ENCODE data around the gene RNU6-7. TPM values are rescaled to one million over a fixed set of nuclear protein-coding genes. Genes with fewer than 3 reads are reported as not detected.

RNU6-7 gene
- total RNA-seq, 2 experiments from 2014 or later = not detected

DNA sequence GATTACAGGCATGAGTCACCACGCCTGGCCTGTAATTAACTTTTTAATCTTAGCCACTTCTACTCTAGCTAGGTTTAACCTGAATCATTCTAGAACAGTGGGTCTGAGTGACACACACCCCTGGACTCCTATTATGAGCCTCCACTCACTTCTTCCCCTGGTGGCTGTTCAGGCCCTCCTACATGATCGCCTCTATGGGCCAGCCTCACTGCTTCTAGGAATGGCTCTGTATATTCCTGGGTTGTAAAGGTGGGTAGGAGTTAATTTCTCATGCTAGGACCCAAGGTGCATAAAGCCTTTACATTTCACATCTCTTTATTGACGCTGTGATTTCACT lies 9.2 kb downstream of the RNU6-7 start:
- DNase-seq = no peak
- CTCF ChIA-PET = no interaction called here
- H3K9me3 Mint-ChIP-seq = no peaks in the 10 kb centered on the region
- POLR2A ChIA-PET = no interaction called here
- H3K4me1 Mint-ChIP-seq = peaks cover 5% of the 10 kb centered on the region
- H3K4me3 Mint-ChIP-seq = no peak overlapping the region
- H3K27ac Mint-ChIP-seq = no peak overlapping the region
- H3K27me3 Mint-ChIP-seq = peaks cover 14% of the 10 kb centered on the region
- H3K36me3 Mint-ChIP-seq (ENCODE audit: low read depth) = no peaks in the 10 kb centered on the region

DNA sequence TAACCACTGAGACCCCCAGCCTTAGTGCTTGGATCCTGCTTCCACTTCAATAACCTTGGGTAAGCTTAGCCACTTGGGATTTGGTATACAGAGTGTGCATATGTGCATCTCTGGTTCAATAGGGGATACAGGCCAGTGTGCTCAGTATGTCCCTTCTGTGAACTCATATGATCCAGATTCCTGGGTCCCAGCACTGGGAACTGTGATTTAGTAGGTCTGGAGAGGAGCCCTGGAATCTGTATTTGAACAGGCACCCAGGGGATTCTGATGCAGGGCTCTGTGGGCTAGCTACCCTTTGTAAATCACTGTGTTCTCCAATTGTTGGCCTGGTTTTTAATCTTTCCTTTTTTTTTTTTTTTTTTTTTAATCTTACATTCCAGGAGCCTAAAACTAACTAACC lies 11.0 kb downstream of the RNU6-7 start:
- H3K27me3 Mint-ChIP-seq = peaks cover 11% of the 10 kb centered on the region
- H3K36me3 Mint-ChIP-seq (ENCODE audit: low read depth) = no peaks in the 10 kb centered on the region
- H3K4me1 Mint-ChIP-seq = no peaks in the 10 kb centered on the region
- H3K9me3 Mint-ChIP-seq = no peaks in the 10 kb centered on the region
- ChIA-PET CTCF (no interaction called here), POLR2A (no interaction called here)
- H3K27ac Mint-ChIP-seq = no peak overlapping the region
- no peak for DNase-seq
- H3K4me3 Mint-ChIP-seq = no peak overlapping the region

- Mint-ChIP-seq H3K36me3 (ENCODE audit: low read depth) (no peaks in the 10 kb centered on the region), H3K9me3 (no peaks in the 10 kb centered on the region), H3K4me1 (no peaks in the 10 kb centered on the region), H3K4me3 (no peak overlapping the region), H3K27ac (peak overlapping the region; percentile 4), H3K27me3 (peaks cover 3% of the 10 kb centered on the region)
- no peak for DNase-seq
- ChIA-PET CTCF (no interaction called here), POLR2A (no interaction called here)
Observed at GRCh38 chr14:32217301-32217700, 15.5 kb downstream of the RNU6-7 start.

DNA sequence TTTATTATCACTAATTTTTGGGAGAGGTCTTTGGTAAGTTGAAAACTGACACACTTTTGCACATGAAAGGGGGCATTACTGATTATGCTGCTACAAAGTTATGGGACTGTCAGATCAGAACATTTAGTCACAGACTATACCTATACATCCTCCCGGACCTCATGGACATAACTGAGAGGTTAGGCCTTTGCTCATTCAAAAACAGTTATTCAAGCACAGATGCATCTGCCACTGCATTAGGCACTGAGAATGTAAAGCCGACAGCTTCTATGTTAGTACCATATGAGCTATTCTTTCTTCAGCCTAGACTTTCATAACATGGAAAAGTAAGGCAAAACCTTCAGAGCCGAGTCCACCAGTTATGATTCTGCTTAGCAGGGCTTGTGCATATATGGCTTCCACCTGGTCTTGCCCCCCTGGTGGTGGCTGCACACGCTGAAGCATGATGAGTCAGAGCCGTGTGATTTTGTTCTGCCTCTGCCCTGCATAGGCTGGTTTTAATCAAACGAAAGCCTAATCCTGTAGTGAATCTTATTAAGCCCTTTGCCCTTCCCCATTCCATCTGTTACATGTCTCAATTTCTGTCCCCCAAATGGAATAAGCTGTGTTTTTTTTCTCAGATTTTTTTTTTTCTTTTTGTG lies 23.0 kb downstream of the RNU6-7 start:
- no peak for DNase-seq
- Mint-ChIP-seq H3K27me3 (no peaks in the 10 kb centered on the region), H3K4me1 (no peaks in the 10 kb centered on the region), H3K36me3 (ENCODE audit: low read depth) (no peaks in the 10 kb centered on the region), H3K4me3 (no peak overlapping the region), H3K9me3 (no peaks in the 10 kb centered on the region), H3K27ac (no peak overlapping the region)
- ChIA-PET CTCF (no interaction called here), POLR2A (no interaction called here)

- no peak overlapping the region for H3K4me3 Mint-ChIP-seq
- no peaks in the 10 kb centered on the region for H3K36me3 Mint-ChIP-seq (ENCODE audit: low read depth)
- DNase-seq = no peak
- H3K9me3 Mint-ChIP-seq = no peaks in the 10 kb centered on the region
- H3K27me3 Mint-ChIP-seq = no peaks in the 10 kb centered on the region
- no peaks in the 10 kb centered on the region for H3K4me1 Mint-ChIP-seq
- CTCF ChIA-PET = no interaction called here
- no peak overlapping the region for H3K27ac Mint-ChIP-seq
- POLR2A ChIA-PET = no interaction called here
Observed at GRCh38 chr14:32225378-32225920, 23.6 kb downstream of the RNU6-7 start.

DNA sequence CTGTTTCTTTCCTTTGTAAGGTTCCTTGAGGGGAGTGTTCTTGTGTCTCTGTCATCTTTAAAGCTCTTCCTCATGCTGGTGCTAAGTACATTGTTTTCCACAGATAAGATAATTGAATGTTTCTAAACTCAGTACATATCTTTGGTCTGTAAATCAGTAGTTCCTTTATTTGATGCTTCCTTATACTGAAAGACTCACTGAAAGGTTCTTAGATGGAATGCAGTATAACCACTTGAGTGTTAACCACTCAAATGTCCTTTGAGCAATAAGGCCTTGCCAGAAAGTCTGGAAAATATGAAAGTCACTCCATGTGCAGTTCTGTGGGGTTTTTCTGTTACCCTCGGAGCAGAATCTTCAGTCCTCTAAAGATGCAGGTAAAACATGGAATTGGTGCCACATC lies 24.2 kb downstream of the RNU6-7 start:
- CTCF ChIA-PET = no interaction called here
- H3K27ac Mint-ChIP-seq = no peak overlapping the region

DNA sequence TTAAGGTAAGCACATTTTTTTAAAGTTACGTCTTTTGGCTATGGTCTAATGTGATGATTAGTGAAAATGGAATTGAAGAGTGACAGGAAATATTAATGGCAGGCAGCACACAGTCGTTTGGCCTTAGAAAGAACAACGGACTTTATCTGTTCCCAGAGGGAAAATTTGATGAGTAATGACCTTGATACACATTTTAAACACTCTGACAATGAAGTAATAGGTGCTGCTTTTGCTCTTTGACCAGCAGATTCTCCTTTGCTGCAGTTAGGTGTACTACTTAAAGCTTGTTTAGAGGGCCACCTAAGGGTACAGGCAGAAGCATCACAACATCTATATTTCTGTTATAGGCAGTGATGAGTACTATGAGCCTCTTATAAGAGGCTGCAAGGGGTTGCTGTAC lies 28.3 kb downstream of the RNU6-7 start:
- no peak overlapping the region for H3K4me3 Mint-ChIP-seq
- no peak overlapping the region for H3K27ac Mint-ChIP-seq
- ChIA-PET POLR2A (no interaction called here), CTCF (no interaction called here)
- H3K27me3 Mint-ChIP-seq = no peaks in the 10 kb centered on the region
- no peaks in the 10 kb centered on the region for H3K36me3 Mint-ChIP-seq (ENCODE audit: low read depth)
- DNase-seq = no peak
- H3K4me1 Mint-ChIP-seq = peaks cover 4% of the 10 kb centered on the region
- no peaks in the 10 kb centered on the region for H3K9me3 Mint-ChIP-seq

More for the DNA sequence above, 24.2 kb downstream of the RNU6-7 start:
- no peak overlapping the region for H3K4me3 Mint-ChIP-seq
- H3K27me3 Mint-ChIP-seq = no peaks in the 10 kb centered on the region
- H3K4me1 Mint-ChIP-seq = no peaks in the 10 kb centered on the region
- DNase-seq = no peak
- no peaks in the 10 kb centered on the region for H3K9me3 Mint-ChIP-seq
- H3K36me3 Mint-ChIP-seq (ENCODE audit: low read depth) = no peaks in the 10 kb centered on the region
- POLR2A ChIA-PET = no interaction called here

GRCh38 chr14:32230695-32231280 lies 28.9 kb downstream of the RNU6-7 start:
- Mint-ChIP-seq H3K27ac (no peak overlapping the region), H3K4me1 (peaks cover 4% of the 10 kb centered on the region), H3K9me3 (no peaks in the 10 kb centered on the region), H3K27me3 (no peaks in the 10 kb centered on the region), H3K36me3 (ENCODE audit: low read depth) (no peaks in the 10 kb centered on the region), H3K4me3 (no peak overlapping the region)
- no peak for DNase-seq
- ChIA-PET CTCF (no interaction called here), POLR2A (no interaction called here)

- ChIA-PET POLR2A (no interaction called here), CTCF (no interaction called here)
- Mint-ChIP-seq H3K27ac (no peak overlapping the region), H3K36me3 (ENCODE audit: low read depth) (no peaks in the 10 kb centered on the region), H3K9me3 (no peaks in the 10 kb centered on the region), H3K4me3 (no peak overlapping the region), H3K27me3 (peaks cover 2% of the 10 kb centered on the region), H3K4me1 (peaks cover 4% of the 10 kb centered on the region)
- DNase-seq = no peak
Observed at GRCh38 chr14:32232481-32232880, 30.6 kb downstream of the RNU6-7 start.

- no peak overlapping the region for H3K4me3 Mint-ChIP-seq
- no peaks in the 10 kb centered on the region for H3K9me3 Mint-ChIP-seq
- peaks cover 2% of the 10 kb centered on the region for H3K27me3 Mint-ChIP-seq
- no peak overlapping the region for H3K27ac Mint-ChIP-seq
- POLR2A ChIA-PET = no interaction called here
- H3K36me3 Mint-ChIP-seq (ENCODE audit: low read depth) = no peaks in the 10 kb centered on the region
- CTCF ChIA-PET = interaction anchor here (0.6 kb wide), 1 partner anchor 499 kb away, joined by 3 read pairs; no protein-coding TSS in a partner anchor
- peaks cover 4% of the 10 kb centered on the region for H3K4me1 Mint-ChIP-seq
- no peak for DNase-seq
Observed at GRCh38 chr14:32233260-32233659, 31.4 kb downstream of the RNU6-7 start.

- H3K36me3 Mint-ChIP-seq (ENCODE audit: low read depth) = no peaks in the 10 kb centered on the region
- ChIA-PET CTCF (interaction anchor here (1.1 kb wide), 1 partner anchor 171 kb away, joined by 3 read pairs; no protein-coding TSS in a partner anchor), POLR2A (no interaction called here)
- no peaks in the 10 kb centered on the region for H3K4me1 Mint-ChIP-seq
- H3K27ac Mint-ChIP-seq = no peak overlapping the region
- no peak overlapping the region for H3K4me3 Mint-ChIP-seq
- DNase-seq = no peak
- H3K27me3 Mint-ChIP-seq = no peaks in the 10 kb centered on the region
- peaks cover 5% of the 10 kb centered on the region for H3K9me3 Mint-ChIP-seq
Observed at GRCh38 chr14:32244404-32244803, 42.6 kb downstream of the RNU6-7 start.

DNA sequence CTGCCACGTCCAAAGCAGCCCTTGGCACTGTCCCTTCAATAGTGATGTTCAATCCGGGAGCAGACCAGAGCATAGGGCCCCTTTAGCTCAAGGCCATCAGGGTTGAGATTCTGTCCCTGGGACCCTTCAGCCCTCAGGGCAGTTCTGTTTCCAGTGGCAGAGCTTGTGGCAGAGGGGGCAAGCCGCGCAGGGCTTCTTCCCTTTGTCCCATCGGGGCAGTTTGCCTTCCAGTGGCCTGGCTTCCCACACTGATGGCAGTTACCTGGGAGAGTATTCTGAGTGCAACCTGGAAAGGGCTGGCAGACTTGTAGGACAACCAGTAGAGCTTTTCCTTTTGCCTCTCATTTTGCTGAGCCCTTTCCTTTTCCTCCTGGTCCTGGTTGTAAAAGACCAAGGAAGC lies 44.9 kb downstream of the RNU6-7 start:
- no peaks in the 10 kb centered on the region for H3K9me3 Mint-ChIP-seq
- H3K27me3 Mint-ChIP-seq = no peaks in the 10 kb centered on the region
- H3K4me3 Mint-ChIP-seq = no peak overlapping the region
- ChIA-PET CTCF (interaction anchor here (1.7 kb wide), 1 partner anchor 177 kb away, joined by 4 read pairs; no protein-coding TSS in a partner anchor), POLR2A (no interaction called here)
- DNase-seq = no peak
- H3K27ac Mint-ChIP-seq = no peak overlapping the region
- H3K36me3 Mint-ChIP-seq (ENCODE audit: low read depth) = no peaks in the 10 kb centered on the region
- no peaks in the 10 kb centered on the region for H3K4me1 Mint-ChIP-seq

DNA sequence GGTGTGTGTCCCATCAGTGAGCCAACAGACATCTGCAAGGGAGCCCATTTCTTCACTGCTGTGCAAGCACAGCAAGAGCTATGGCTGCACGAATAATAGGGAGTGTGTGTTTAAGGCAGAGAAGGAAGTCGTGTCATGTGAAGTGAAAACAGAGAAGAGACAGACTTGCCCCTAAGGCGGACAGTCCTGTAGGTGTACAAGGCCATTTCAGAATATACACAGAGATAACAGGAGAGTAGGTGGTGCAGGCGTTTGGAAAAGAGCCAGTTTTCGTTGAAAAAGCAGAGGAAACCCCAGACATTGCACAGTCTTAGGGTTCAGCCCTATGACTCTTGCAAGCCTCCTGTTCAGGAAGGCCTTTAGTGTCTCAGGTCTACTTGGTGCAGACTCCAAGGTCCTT lies 47.5 kb downstream of the RNU6-7 start:
- no peaks in the 10 kb centered on the region for H3K36me3 Mint-ChIP-seq (ENCODE audit: low read depth)
- H3K4me3 Mint-ChIP-seq = no peak overlapping the region
- ChIA-PET CTCF (no interaction called here), POLR2A (no interaction called here)
- no peaks in the 10 kb centered on the region for H3K9me3 Mint-ChIP-seq
- H3K27me3 Mint-ChIP-seq = peaks cover 2% of the 10 kb centered on the region
- no peaks in the 10 kb centered on the region for H3K4me1 Mint-ChIP-seq
- DNase-seq = no peak
- H3K27ac Mint-ChIP-seq = no peak overlapping the region

DNA sequence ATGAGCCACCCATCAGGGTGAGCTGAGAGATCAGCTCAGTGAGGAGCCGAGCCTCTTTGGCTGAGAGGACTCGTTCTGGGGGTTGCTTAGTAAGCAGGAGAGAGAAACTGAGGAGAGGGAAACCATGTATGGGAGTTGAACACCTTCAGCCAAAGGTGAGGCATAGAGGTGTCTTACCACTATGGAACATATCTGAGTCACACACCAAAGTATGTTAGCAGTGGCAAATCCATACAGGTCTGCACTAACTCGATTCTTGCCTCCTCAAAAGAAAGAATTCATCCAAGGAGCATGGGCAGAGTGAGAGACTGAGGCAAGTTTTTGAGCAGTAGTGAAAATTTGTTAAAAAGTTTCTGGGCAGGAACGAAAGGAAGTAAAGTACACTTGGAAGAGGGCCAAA lies 47.9 kb downstream of the RNU6-7 start:
- ChIA-PET CTCF (interaction anchor here (1.3 to 1.4 kb wide), 2 partner anchors 33 to 176 kb away, joined by 3 to 4 read pairs; no protein-coding TSS in a partner anchor), POLR2A (no interaction called here)
- no peaks in the 10 kb centered on the region for H3K9me3 Mint-ChIP-seq
- H3K4me1 Mint-ChIP-seq = no peaks in the 10 kb centered on the region
- no peaks in the 10 kb centered on the region for H3K36me3 Mint-ChIP-seq (ENCODE audit: low read depth)
- H3K27me3 Mint-ChIP-seq = peaks cover 2% of the 10 kb centered on the region
- no peak overlapping the region for H3K27ac Mint-ChIP-seq
- DNase-seq = no peak
- no peak overlapping the region for H3K4me3 Mint-ChIP-seq
